Parathyroid adenoma (tissue), 2 donors: ENCODE measurements around the gene BAHCC1.

Experiments
- H2AFZ ChIP-seq: fragments of 300-600 bp; sonication (generic); one replicate; pipeline ENCODE4 v1.7.0; 2017; ENCODE audit warnings: antibody characterized with exemption, mild to moderate bottlenecking
- H3K27ac ChIP-seq: fragments of 300-600 bp; sonication (generic); one replicate; pipeline ENCODE4 v1.7.0; 2017
- H3K27me3 ChIP-seq: fragments of 300-600 bp; sonication (generic); one replicate; pipeline ENCODE4 v1.7.0; 2017; ENCODE audit warnings: low read length; ENCODE audit not compliant: control insufficient read depth, insufficient read depth
- H3K36me3 ChIP-seq: fragments of 300-600 bp; sonication (generic); one replicate; pipeline ENCODE4 v1.7.0; 2017; ENCODE audit warnings: low read length; ENCODE audit not compliant: control insufficient read depth, insufficient read depth
- H3K4me1 ChIP-seq: fragments of 300-600 bp; sonication (generic); one replicate; pipeline ENCODE4 v1.7.0; 2017; ENCODE audit warnings: control low read depth
- H3K4me2 ChIP-seq: fragments of 300-600 bp; sonication (generic); one replicate; pipeline ENCODE4 v1.7.0; 2017; ENCODE audit warnings: low read length
- H3K4me3 ChIP-seq: fragments of 300-600 bp; sonication (generic); one replicate; pipeline ENCODE4 v1.7.0; 2017; ENCODE audit warnings: low read depth, low read length
- H3K79me2 ChIP-seq: fragments of 300-600 bp; sonication (generic); one replicate; pipeline ENCODE4 v1.7.0; 2017; ENCODE audit warnings: control low read depth
- H3K9ac ChIP-seq: fragments of 300-600 bp; sonication (generic); one replicate; pipeline ENCODE4 v1.7.0; 2017; ENCODE audit warnings: mild to moderate bottlenecking
- H3K9me3 ChIP-seq: fragments of 300-600 bp; sonication (generic); one replicate; pipeline ENCODE4 v1.7.0; 2017; ENCODE audit warnings: low read length; ENCODE audit not compliant: control insufficient read depth
- CTCF ChIP-seq: fragments of 300-600 bp; sonication (generic); IDR thresholded peaks from one replicate; pipeline ENCODE4 v1.7.0; 2017; ENCODE audit warnings: antibody characterized with exemption, mild to moderate bottlenecking
- donor health status: primary hyperparathyroidism.

The BAHCC1 gene

GRCh38 chr17:81419886-81420768 lies 24.9 kb downstream of the BAHCC1 start:
- Histone ChIP-seq H3K4me1 (peaks cover 6% of the 10 kb centered on the region), H3K27me3 (no peaks in the 10 kb centered on the region), H3K4me2 (no peak overlapping the region), H2AFZ (peak overlapping the region; percentile 90), H3K36me3 (no peaks in the 10 kb centered on the region), H3K4me3 (no peak overlapping the region), H3K9ac (no peak overlapping the region), H3K27ac (peak overlapping the region; percentile 62), H3K9me3 (no peaks in the 10 kb centered on the region), H3K79me2 (peaks cover 9% of the 10 kb centered on the region)
- TF ChIP-seq CTCF = no peak

- no peaks in the 10 kb centered on the region for H3K36me3 ChIP-seq
- TF ChIP-seq CTCF = no peak
- H3K4me3 ChIP-seq = no peak overlapping the region
- peaks cover 7% of the 10 kb centered on the region for H3K79me2 ChIP-seq
- no peak overlapping the region for H3K9ac ChIP-seq
- no peak overlapping the region for H3K4me2 ChIP-seq
- no peaks in the 10 kb centered on the region for H3K27me3 ChIP-seq
- peaks cover 6% of the 10 kb centered on the region for H3K4me1 ChIP-seq
- peak overlapping the region; percentile 29 for H3K27ac ChIP-seq
- no peaks in the 10 kb centered on the region for H3K9me3 ChIP-seq
- H2AFZ ChIP-seq = no peak overlapping the region
These were observed 25.7 kb downstream of the BAHCC1 start for GRCh38 chr17:81420769-81421462.

- Histone ChIP-seq H3K4me1 (peaks cover 6% of the 10 kb centered on the region), H3K9me3 (no peaks in the 10 kb centered on the region), H3K79me2 (peaks cover 7% of the 10 kb centered on the region), H2AFZ (no peak overlapping the region), H3K27me3 (no peaks in the 10 kb centered on the region), H3K9ac (no peak overlapping the region), H3K36me3 (no peaks in the 10 kb centered on the region), H3K4me3 (no peak overlapping the region), H3K4me2 (no peak overlapping the region), H3K27ac (no peak overlapping the region)
- TF ChIP-seq CTCF = no peak
These were observed 27.8 kb downstream of the BAHCC1 start for GRCh38 chr17:81422776-81423697.

GRCh38 chr17:81423698-81424071 lies 28.4 kb downstream of the BAHCC1 start:
- Histone ChIP-seq H3K27me3 (no peaks in the 10 kb centered on the region), H3K27ac (no peak overlapping the region), H3K4me3 (no peak overlapping the region), H3K4me2 (no peak overlapping the region), H2AFZ (no peak overlapping the region), H3K79me2 (peaks cover 7% of the 10 kb centered on the region), H3K4me1 (peaks cover 6% of the 10 kb centered on the region), H3K36me3 (no peaks in the 10 kb centered on the region), H3K9me3 (no peaks in the 10 kb centered on the region), H3K9ac (no peak overlapping the region)
- TF ChIP-seq CTCF = no peak
